Measurements from ENCODE around the gene KRT23.
"Not testable (repeated sequence)": the region's sequence is repeated elsewhere in the genome, so short reads cannot be mapped to it uniquely, and the experiment has no call there.

KRT23 gene

GRCh38 chr17:40921026-40921425, 16.4 kb downstream of the KRT23 start:
- in situ Hi-C loops (cut with MboI; ENCODE audit: low sequenced_read_pairs, unreplicated experiment), result loop anchor here (25.0 kb wide), 2 partner anchors 391 to 741 kb away; partner anchors contain the start of genes KRTAP16-1, KRTAP17-1 and KRTAP29-1
- no peak for TF ChIP-seq CTCF (IDR thresholded peaks at IDR 0.05; ENCODE audit: borderline replicate concordance, control extremely low read depth, extremely low read depth, insufficient read depth, missing control alignments)
- DNase-seq (ENCODE audit: low spot score), result no peak

GRCh38 chr17:40917116-40917515, 20.3 kb downstream of the KRT23 start:
- in situ Hi-C loops (cut with MboI; ENCODE audit: low sequenced_read_pairs, unreplicated experiment), result loop anchor here (25.0 kb wide), 2 partner anchors 395 to 745 kb away; partner anchors contain the start of genes KRTAP16-1, KRTAP17-1 and KRTAP29-1
- not testable (repeated sequence) for DNase-seq (ENCODE audit: low spot score)

GRCh38 chr17:40916366-40916765, 21.1 kb downstream of the KRT23 start:
- no peak for TF ChIP-seq CTCF (IDR thresholded peaks at IDR 0.05; ENCODE audit: borderline replicate concordance, control extremely low read depth, extremely low read depth, insufficient read depth, missing control alignments)
- no peak for DNase-seq (ENCODE audit: low spot score)
- in situ Hi-C loops (cut with MboI; ENCODE audit: low sequenced_read_pairs, unreplicated experiment), result loop anchor here (25.0 kb wide), 2 partner anchors 396 to 746 kb away; partner anchors contain the start of genes KRTAP16-1, KRTAP17-1 and KRTAP29-1

- DNase-seq (ENCODE audit: low spot score), result peak; percentile 48
- in situ Hi-C loops (cut with MboI; ENCODE audit: low sequenced_read_pairs, unreplicated experiment), result loop anchor here (25.0 kb wide), 2 partner anchors 397 to 747 kb away; partner anchors contain the start of genes KRTAP16-1, KRTAP17-1 and KRTAP29-1
- TF ChIP-seq CTCF (IDR thresholded peaks at IDR 0.05; ENCODE audit: borderline replicate concordance, control extremely low read depth, extremely low read depth, insufficient read depth, missing control alignments), result no peak
Observed at GRCh38 chr17:40915721-40916256, 21.7 kb downstream of the KRT23 start.

GRCh38 chr17:40915199-40915661, 22.2 kb downstream of the KRT23 start:
- in situ Hi-C loops (cut with MboI; ENCODE audit: low sequenced_read_pairs, unreplicated experiment), result loop anchor here (25.0 kb wide), 2 partner anchors 397 to 747 kb away; partner anchors contain the start of genes KRTAP16-1, KRTAP17-1 and KRTAP29-1
- no peak for TF ChIP-seq CTCF (IDR thresholded peaks at IDR 0.05; ENCODE audit: borderline replicate concordance, control extremely low read depth, extremely low read depth, insufficient read depth, missing control alignments)
- peak; percentile 60 for DNase-seq (ENCODE audit: low spot score)

GRCh38 chr17:40914075-40914855, 23.2 kb downstream of the KRT23 start:
- in situ Hi-C loops (cut with MboI; ENCODE audit: low sequenced_read_pairs, unreplicated experiment), result loop anchor here (25.0 kb wide), 2 partner anchors 398 to 748 kb away; partner anchors contain the start of genes KRTAP16-1, KRTAP17-1 and KRTAP29-1
- TF ChIP-seq CTCF (IDR thresholded peaks at IDR 0.05; ENCODE audit: borderline replicate concordance, control extremely low read depth, extremely low read depth, insufficient read depth, missing control alignments), result no peak
- DNase-seq (ENCODE audit: low spot score), result no peak

Data from GM13976 (cell line).